GM12801 (cell line): ENCODE data around the gene CLN5.

ENCODE experiments used
- CTCF ChIP-seq: IDR thresholded peaks from one replicate; pipeline ENCODE4 v1.5.1; 2011; ENCODE audit warnings: control low read depth; ENCODE audit not compliant: insufficient read length; ENCODE audit errors: extremely low read depth

Gene CLN5

GRCh38 chr13:76955193-76955592 lies 36.7 kb upstream of the CLN5 start:
- no peak for TF ChIP-seq CTCF

GRCh38 chr13:76955661-76956060 lies 36.2 kb upstream of the CLN5 start:
- no peak for TF ChIP-seq CTCF

- TF ChIP-seq CTCF = no peak
These were observed 32.9 kb upstream of the CLN5 start for GRCh38 chr13:76958841-76959432.

GRCh38 chr13:76965759-76966421 lies 26.0 kb upstream of the CLN5 start:
- no peak for TF ChIP-seq CTCF

GRCh38 chr13:76967031-76967430 lies 24.9 kb upstream of the CLN5 start:
- no peak for TF ChIP-seq CTCF

GRCh38 chr13:76968041-76968440 lies 23.8 kb upstream of the CLN5 start:
- TF ChIP-seq CTCF = no peak

- TF ChIP-seq CTCF = no peak
These were observed 22.2 kb upstream of the CLN5 start for GRCh38 chr13:76969488-76970365.
